Stimulated activated CD8-positive, alpha-beta memory T cell treated with anti-CD3 and anti-CD28 coated beads, Interleukin-12 subunit alpha, Interleukin-12 subunit beta, amount 100 ng/mL, for 24 hours (primary cell): ENCODE data around the gene XAB2.

ENCODE experiments used
- DNase-seq: peaks from one replicate; pipeline ENCODE4 v3.0.0-alpha.2; 2020; ENCODE audit errors: extremely low read depth

XAB2 gene

DNA sequence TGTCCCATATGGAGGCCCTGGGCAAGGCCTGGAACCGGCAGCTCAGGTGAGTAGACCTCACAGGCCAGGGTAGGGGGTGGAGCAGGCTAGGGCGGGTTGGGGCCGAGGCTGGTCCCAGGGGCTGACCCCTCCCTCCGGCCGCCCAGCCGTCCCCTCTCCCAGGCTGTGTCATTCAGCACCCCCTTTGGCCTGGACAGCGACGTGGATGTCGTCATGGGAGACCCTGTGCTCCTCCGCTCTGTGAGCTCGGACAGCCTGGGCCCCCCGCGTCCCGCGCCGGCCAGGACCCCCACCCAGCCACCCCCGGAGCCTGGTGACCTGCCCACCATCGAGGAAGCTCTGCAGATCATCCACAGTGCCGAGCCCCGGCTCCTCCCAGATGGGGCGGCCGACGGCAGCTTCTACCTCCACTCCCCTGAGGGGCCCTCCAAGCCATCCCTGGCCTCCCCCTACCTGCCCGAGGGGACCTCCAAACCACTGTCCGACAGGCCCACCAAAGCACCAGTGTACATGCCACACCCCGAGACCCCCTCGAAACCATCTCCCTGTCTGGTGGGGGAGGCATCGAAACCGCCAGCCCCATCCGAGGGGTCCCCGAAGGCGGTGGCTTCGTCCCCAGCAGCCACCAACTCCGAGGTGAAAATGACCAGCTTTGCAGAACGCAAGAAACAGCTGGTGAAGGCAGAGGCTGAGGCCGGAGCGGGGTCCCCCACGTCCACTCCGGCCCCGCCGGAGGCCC, 17.6 kb downstream of the XAB2 start:
- no peak for DNase-seq

DNA sequence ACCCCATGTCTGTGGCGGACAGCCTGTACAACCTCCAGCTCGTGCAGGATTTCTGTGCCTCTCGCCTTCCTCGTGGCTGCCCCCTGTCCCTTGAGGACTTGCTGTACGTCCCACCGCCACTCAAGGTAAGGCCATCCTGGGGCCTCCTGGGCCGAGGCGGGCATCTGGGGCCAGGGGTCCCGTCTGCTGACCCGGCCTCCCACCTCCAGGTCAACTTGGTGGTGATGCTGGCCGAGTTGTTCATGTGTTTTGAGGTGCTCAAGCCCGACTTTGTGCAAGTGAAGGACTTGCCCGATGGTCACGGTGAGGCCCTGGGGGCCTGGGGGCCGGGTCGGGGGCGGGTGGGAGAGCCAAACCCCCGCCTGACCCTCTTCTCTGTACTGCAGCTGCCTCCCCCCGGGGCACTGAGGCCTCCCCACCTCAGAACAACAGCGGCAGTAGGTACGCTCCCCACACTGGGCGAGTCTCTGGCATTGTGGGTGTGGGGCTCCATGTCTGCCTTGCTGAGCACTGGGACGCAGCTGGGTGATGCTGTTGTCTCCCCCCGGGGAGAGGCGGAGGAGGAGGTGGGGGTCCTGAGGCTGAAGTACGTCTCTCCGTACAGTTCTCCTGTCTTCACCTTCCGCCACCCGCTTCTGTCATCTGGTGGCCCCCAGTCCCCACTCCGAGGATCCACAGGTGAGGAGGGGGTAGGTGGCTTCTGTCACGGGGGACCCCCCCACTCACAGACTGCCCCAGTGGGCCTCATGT, 18.7 kb downstream of the XAB2 start:
- no peak for DNase-seq

DNA sequence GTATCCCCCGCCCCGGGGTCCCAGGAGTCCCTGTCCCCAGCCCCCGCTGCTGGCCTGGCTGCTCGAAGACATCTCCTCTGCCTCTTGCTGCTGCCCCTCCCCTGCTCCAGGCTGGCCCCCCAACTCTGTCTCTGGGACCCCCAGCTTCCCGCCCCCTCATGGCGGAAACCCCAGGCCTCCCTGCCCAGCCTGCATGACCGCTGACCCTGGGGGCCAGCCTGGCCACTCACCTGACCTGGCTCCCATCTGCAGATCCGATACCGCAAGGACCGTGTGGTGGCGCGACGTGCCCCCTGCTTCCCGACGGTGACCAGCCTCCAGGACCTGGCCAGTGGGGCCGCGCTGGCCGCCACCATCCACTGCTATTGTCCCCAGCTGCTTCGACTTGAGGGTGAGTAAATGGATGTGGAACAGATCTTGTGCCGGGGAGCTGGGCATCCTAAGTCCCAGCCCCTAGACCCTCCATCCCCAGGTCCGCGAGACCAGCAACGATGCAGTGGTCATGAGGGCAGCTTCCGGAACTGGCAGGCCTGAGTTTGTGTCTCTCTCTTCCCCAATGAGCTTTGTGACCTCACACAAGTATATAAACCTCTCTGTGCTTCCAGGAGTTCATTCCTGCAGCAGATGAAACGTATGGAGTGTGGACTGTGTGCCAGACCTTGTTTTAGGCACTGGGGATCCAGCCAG, 21.3 kb downstream of the XAB2 start:
- no peak for DNase-seq

DNA sequence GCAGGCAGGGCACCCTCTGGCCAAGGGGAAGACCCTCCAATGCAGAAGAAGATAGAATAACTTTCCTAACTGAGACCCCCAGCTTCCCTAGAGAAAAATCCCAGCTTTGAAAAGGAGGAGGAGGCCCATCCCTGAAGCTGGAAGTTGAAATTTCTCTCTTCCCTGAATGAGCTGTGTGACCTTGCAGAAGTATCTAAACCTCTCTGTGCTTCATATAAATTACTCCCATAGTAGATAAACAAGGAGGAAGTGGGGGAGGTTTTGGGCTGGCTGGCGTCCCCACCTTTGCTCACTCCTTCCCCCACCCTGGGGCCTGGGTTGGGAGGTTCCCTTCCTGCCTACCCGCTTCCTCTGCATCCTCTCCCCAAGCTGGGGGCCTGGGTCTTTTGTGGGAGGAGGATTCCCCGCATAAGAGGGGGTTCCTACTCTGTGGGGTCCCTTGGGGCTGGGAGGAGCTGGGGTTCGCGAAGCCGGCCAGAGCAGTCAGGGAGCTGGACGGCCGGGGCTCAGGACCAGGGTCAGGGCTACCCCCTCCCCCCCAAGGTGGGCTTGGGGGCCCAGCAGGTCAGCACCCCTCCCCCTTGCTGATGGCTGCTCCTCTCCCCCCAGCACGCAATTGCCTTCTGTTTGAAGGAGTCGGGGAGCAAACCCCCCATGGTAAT, 22.0 kb downstream of the XAB2 start:
- no peak for DNase-seq

DNA sequence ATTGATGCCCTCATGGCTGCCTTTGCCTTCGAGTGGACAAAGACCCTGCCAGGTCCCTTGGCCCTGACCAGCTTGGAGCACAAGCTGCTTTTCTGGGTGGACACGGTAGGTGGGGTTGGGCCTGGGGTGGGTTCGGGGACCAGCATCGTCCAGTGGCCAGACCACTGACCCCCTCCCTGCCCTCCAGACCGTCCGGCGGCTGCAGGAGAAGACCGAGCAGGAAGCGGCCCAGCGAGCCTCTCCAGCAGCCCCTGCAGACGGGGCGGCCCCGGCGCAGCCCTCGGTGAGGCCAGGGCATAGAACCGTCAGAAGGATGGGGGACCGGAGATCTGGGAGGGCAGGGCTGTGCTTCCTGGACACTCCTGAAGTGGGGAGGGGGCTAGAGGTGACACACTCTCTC, 23.1 kb downstream of the XAB2 start:
- DNase-seq = no peak

DNA sequence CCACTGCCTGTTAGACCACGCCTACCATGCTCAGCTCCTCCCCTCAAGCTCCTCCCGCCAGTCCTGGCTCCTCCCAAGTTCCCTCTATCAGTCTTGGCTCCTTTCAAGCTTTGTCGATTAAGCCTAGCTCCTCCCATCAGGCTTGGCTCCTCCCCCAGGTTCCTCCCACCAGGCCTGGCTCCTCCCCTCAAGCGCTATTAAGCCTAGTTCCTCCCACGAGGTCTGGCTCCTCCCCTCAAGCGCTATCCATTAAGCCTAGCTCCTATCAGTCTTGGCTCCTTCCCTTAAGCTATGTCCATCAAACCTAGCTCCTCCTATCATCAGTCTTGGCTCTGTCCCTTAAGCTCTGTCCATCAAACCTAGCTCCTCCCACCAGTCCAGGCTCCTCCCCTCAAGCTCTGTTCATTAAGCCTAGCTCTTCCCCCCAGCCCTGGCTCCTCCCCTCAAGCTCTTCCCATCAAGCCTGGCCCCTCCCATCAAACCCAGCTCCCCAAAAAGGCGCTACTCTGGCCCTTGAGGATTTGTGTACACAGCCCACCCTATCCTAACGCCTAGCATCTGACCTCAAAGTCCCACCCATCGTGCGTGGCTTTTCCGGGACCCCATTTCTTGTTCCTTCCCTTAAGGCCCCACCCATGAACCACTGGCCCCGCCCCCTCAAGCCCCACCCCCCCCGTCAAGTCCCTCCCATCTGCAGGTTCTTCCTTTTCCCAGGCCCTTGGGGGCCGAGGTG, 23.7 kb downstream of the XAB2 start:
- DNase-seq = no peak

DNA sequence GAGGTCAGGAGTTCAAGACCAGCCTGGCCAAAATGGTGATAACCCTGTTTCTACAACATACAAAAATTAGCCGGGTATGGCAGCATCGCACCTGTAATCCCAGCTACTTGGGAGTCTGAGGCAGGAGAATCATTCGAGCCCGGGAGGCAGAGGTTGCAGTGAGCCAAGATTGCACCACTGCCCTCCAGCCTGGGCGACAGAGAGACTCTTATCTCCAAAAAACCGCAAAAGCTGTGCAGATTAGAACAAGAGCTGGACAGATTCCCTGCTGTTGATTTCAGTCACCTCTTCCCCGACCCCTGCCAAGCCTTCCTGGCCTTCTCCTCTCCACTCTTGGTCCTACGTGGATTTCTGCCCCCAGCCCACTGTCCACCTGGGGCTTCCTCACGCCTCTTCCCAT, 25.4 kb downstream of the XAB2 start:
- no peak for DNase-seq

DNA sequence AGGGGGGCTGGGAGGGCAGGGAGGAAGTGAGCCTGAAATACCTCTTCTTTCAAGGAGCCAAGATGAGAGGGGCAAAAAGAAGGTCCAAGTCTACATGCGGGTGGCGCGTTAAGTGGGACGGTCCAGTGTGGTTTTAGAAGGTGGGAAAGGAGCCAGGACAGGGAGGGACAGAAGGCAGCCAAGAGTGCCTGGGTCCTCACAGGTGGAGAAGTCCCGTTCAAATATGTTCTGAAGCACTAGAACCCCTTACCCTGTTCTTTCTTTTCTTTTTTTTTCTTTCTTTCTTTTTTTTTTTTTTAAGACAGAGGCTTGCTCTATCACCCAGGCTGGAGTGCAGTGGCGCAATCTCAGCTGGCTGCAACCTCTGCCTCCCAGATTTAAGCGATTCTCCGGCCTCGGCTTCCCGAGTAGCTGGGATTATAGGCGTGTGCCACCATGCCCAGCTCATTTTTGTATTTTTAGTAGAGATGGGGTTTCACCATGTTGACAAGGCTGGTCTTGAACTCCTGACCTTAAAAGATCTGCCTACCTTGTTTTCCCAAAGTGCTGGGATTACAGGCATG, 26.3 kb downstream of the XAB2 start:
- DNase-seq = no peak

DNA sequence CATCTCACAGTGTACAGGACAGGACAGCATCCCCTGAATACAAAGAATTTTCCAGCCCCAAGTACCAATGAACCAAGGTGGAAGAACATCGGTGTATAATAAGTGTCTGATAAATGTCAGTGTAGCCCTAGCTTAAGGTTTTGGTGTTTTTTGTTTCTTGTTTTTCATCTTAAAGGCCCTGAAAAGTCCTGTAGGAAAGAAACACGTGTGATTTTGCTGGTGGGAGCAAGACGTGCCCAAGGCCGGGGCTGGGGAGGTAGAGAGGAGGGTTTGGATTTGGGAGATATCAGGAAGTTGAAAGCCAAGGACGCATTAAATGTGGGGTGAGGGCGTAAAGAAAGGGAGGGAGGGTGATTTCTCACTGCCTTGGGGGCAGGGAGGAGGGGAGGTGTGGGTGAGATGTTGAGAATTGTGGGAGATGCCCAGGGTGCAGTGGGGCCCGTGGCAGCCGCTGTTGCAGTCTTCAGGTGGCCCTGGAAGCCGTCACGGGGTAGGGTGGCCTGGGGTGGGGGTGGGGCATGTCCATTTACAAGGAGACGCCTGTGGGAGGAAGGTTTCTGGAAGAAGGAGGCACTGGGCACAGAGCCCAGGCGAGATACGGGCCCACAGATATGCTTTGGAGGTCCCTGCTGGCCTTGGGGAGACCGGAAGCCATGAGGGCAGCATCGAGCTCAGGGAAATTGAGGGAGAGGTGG, 27.0 kb downstream of the XAB2 start:
- no peak for DNase-seq

DNA sequence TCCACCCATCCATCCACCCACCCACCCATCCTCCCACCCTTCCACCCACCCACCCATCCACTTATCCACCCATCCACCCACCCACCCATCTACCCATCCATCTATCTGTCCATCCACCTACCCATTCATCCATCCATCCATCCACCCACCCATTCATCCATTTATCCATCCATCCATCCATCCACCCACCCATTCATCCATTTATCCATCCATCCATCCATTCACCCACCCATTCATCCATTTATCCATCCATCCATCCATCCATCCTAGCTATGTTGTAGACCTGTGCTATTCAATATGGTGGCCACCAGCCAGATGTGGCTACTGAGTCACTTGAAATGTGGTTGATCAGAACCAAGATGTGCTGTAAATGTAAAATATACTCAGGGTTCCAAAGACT, 28.6 kb downstream of the XAB2 start:
- DNase-seq = no peak

DNA sequence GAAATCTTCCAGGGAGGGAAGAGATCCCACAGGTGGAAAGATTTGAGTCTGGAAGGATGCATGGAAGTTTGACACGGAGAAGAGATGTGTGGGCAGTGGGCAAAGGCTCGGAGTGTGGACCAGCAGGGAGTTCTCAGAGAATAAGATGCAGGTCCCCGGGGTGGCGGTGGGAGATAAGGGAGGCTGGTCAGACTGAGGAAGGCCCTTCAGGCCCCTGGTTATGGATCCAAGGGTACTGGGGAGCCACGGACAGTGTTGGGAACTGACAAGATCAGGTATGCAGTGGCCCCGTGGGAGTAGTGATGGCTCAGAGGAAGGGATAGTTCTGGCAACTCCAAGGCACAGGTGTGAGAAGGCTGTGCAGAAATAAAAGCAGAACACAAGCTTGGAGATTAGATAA, 31.2 kb downstream of the XAB2 start:
- no peak for DNase-seq

DNA sequence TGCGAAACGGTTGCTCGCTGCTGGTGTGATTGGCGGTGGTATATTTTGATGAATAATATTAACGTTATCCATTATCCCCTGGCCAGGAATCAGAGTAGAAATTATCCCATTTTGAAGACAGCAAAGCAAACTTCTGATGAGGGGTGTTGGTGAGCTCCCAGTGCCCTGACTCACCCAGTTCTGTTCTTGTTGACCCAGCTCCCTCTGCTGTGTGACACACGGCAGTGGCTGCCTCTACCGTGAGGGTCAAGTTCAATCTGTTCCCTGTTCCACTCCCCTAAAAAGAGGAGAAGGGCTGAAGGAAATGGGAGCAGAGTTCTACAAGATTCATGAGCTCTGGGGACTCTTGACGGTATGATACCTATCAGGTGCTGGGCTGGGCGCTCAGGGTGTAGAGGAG, 31.7 kb downstream of the XAB2 start:
- DNase-seq = no peak

DNA sequence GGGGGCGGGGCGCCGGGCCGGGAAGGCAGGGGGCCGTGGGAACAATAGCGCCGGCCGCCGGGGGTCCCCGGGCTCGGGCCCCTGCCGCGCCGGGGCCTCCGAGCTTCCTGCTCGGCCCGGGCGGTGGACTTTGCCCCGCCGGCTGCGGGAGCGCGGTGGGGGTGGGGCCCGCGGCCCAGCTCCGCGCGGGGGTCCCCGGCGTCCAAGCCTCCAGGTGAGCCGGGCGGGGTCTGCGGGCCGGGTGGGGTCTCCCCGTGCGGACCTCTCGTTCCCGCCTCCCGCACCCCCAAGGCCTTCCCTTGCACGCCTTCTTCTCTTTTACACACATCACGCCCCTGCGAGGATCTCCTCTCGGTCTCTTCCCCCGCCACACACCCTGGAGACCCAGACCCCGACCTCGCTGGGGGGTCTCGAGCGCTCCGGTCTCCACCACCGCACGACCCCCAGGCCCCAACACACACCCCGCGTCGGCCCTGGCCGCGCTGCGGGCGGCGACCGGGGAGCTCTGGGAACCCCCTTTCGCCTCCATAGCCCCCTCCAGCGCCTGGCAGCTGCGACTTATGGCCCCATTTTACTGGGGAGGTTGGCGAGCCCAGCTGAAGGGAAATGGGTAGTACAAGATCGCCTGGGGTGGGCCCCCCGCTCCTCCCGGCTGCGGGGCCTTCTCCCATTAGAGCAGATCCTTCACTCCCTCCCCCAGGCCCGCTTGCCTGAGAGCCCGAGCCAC, 33.0 kb downstream of the XAB2 start:
- no peak for DNase-seq

DNA sequence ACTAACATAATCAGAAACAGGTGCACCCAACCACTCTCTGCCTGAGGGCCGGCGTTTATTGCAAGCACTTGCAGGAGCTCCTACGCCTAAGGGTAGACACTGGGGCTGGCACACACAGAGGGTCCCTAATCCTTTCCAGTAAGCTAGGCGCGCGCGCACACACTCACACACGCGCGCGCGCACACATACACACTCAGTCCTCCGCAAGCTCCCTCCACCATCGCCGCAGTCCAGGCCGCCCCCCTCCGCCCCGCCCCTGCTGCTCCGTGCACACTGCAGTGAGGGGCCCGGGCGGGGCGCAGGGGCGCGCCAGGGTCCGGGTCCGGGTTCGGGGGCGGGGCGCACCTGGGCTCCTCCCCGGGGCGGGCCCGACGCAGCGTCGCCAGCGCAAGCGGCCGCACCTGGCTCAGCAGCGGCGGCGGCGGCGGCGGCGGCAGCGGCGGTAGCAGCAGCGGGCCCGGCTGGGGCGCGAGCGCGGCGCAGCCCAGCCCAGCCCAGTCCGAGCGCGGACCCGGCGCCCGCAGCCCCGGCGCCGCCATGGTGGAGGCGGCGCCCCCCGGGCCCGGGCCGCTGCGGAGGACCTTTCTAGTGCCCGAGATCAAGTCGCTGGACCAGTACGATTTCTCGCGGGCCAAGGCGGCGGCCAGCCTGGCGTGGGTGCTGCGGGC, 33.7 kb downstream of the XAB2 start, which contains the start of gene CAMSAP3:
CAMSAP3 (plus strand) TSS at position 398 of the 668 bp plus-strand sequence; CDS start at position 538, 140 bp downstream.
- peak; percentile 9 for DNase-seq

DNA sequence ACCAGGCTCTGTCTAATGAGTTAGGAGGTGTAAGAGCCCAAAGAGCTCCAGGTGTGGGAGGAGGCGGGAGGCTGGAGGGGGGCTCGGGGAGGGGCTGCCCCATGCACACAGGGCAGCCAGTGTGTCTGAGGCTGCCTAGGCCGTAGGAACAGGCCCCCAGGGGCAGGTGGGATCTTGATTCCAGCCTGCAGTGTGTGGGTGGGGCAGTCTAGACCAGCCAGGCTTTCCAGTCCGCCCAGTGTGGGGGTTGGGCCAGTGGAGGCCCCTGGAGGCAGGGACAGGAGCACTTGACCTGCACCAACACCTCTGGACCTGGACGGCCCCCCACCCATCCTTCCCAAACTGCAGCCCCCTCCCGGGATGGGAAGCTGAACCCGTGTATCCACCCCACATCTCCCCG, 39.1 kb downstream of the XAB2 start:
- DNase-seq = no peak

DNA sequence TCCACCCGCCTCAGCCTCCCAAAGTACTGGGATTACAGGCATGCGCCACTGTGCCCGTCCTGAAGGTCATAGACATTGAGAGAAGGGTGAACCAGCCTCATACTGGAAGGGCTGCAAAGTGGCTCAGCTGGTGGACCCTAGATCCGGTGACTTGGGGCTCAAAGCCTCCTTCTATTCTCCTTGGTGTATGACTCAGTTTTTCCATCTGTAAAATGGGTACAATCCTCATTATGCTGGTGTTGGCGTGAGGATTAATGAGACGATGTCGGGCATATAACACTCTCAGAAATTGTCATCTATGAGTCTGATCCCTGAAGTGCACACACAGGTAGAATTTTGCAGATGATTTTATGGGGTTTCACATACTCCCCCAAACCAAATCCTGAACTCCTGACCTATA, 39.5 kb downstream of the XAB2 start:
- DNase-seq = no peak

DNA sequence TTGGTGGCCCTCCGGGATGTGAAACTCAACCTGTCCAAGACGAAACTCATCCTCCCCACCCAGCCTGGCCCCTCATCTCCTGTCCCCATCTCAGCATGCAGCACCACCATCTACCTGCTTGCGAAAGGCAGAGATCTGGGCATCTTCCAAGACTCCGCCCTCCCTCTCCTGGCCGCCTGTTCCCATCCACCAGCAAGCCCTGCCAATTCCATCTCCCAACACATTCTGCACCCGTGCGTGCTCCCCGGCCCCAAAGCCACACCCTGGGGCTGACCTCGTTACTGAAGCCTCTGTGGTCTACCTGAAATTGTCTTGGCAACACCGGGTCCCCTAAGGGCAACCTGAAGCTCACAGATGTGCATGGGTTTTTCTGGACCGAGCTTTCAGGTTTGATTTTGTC, 46.9 kb downstream of the XAB2 start:
- DNase-seq = no peak

DNA sequence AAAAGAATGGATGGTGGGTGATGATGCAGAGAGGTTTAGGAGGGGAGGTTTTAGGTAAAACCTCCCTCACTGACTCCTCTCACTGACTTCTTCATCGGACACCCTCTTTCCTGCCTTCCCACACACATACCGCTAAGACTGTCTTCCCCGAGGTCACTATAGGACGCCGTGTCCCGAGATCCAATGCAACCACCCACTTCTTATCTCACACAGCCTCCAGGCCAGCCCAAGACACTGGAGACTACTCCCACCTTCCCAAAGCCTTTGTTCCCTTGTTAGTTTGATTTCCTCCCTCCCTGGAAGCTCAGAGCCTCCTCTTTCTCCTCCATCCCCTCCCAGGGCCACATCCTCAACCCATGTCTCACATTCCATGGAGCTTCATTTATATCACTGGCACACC, 50.2 kb downstream of the XAB2 start:
- DNase-seq = no peak

DNA sequence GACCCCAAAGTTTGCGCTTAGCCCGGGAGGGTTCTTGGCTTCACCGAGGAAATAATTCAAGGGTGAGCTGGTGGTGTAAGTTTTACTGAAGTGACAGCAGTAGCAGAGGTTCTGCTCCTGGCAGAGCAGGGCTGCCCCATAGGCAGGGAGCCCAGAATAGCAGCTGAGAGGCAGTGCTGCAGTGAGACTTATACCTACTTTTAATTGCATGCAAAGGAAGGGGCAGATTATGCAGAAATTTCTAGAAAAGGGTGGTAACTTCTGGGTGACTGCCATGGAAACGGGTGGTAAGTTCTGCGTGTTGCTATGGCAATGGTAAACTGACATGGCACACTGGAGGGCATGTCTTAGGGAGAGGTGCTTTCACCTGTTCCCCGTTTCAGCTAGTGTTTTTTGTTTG, 51.2 kb downstream of the XAB2 start:
- DNase-seq = no peak
